Measurements from ENCODE around the gene ZCCHC17.

DNA sequence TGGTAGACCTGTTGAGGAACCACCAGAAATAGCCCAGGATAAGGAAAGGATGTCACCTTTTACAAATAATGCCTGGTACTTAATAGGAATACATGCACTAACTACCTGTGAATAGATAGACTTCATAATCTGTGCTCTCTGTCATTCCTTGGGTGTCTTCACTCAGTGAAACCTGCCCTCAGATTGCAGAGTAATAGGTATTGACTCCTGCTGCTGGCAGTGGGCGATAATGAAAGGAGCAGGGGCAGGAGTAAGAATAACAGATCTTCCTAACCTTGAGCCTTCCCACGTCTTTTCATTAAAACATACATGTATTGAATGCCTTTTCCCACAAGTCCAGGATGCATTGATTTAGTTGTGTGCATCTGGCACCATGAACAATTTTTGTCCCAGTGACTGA is 59.6 kb downstream of the ZCCHC17 start:
- TF ChIP-seq CTCF (conservative IDR thresholded peaks at IDR 0.05; ENCODE audit: low read depth, low read length) (no peak), EZH2 (IDR thresholded peaks at IDR 0.05; ENCODE audit: low read length, unreplicated experiment) (no peak), EZH2phosphoT487 (IDR thresholded peaks at IDR 0.05; ENCODE audit: borderline replicate concordance, low read length) (no peak)

Measured in PC-3 (cell line).